Fibroblast of lung (primary cell): Measurements from ENCODE around the gene TP53RK.

ENCODE experiments used
- CTCF ChIP-seq, 2 donors: IDR thresholded peaks in 1 of 2; conservative IDR thresholded peaks in 1 of 2; 1 replicate in 1 of 2; 2 replicates in 1 of 2; pipeline ENCODE4 v1.5.1; 2011 to 2012; ENCODE audit warnings: low read length in 2 of 2, control low read depth in 1 of 2, inconsistent platforms in 1 of 2, low read depth in 1 of 2, mild to moderate bottlenecking in 1 of 2
- EZH2 ChIP-seq: IDR thresholded peaks from 2 replicates; pipeline ENCODE4 v1.5.1; 2012; ENCODE audit warnings: low read length, control low read depth, mild to moderate bottlenecking; ENCODE audit errors: missing control alignments

DNA sequence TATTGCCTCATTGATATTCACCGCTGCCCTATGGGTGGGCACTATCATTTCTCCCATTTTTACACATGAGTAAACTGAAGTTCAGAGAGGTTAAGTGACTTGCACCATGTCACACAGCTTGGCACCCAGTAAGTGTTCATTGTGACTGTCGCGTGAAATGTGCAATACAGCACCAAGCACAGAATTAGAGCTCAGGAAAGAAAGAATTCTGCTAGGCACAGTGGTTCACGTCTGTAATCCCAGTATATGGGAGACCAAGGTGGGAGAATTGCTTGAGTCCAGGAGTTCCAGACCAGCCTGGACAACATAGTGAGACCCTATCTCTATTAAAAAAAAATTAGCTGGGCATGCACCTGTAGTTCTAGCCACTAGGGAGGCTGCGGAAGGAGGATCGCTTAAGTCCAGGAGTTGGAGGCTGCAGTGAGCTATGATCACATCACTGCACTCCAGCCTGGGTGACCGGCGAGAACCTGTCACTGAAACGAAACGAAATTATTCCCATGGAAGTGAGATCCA is 38.6 kb downstream of the TP53RK start:
- TF ChIP-seq CTCF (conservative IDR thresholded peaks at IDR 0.05 in 1 of 2, IDR thresholded peaks at IDR 0.05 in 1 of 2; ENCODE audit: low read depth in 1 of 2, low read length in 2 of 2) (no peak), EZH2 (no peak)
